ENCODE results near the gene CIB1. TPM values are rescaled to one million over a fixed set of nuclear protein-coding genes. Genes with fewer than 3 reads are reported as not detected.
"Not testable (repeated sequence)": the region's sequence is repeated elsewhere in the genome, so short reads cannot be mapped to it uniquely, and the experiment has no call there.

Gene CIB1
- total RNA-seq = 76.0 and 90.9 TPM in 2 replicates

GRCh38 chr15:90233387-90234095, at the start of gene CIB1:
TSS of gene CIB1 (minus strand) at chr15:90233941. CDS start at chr15:90233885, 56 bp downstream.
- DNase-seq (ENCODE audit: low read depth) = no peak
- TF ChIP-seq CTCF (conservative IDR thresholded peaks at IDR 0.05; ENCODE audit: low read depth, low read length) = no peak
- H3K4me3 ChIP-seq (ENCODE audit: low read depth, low read length) = peak within 1 kb of the TSS; percentile 94

GRCh38 chr15:90281637-90282036, 47.9 kb upstream of the CIB1 start:
- not testable (repeated sequence) for H3K4me3 ChIP-seq (ENCODE audit: low read depth, low read length); DNase-seq (ENCODE audit: low read depth)

GRCh38 chr15:90280743-90281142, 47.0 kb upstream of the CIB1 start:
- not testable (repeated sequence) for DNase-seq (ENCODE audit: low read depth); H3K4me3 ChIP-seq (ENCODE audit: low read depth, low read length)

- DNase-seq (ENCODE audit: low read depth); H3K4me3 ChIP-seq (ENCODE audit: low read depth, low read length): not testable (repeated sequence)
Observed at GRCh38 chr15:90278467-90278866, 44.7 kb upstream of the CIB1 start.

- no peak for TF ChIP-seq CTCF (conservative IDR thresholded peaks at IDR 0.05; ENCODE audit: low read depth, low read length)
- no peak for DNase-seq (ENCODE audit: low read depth)
- H3K4me3 ChIP-seq (ENCODE audit: low read depth, low read length) = no peak overlapping the region
Observed at GRCh38 chr15:90271459-90272166, 37.9 kb upstream of the CIB1 start.

GRCh38 chr15:90270502-90271150, 36.9 kb upstream of the CIB1 start:
- no peak for DNase-seq (ENCODE audit: low read depth)
- no peak overlapping the region for H3K4me3 ChIP-seq (ENCODE audit: low read depth, low read length)
- no peak for TF ChIP-seq CTCF (conservative IDR thresholded peaks at IDR 0.05; ENCODE audit: low read depth, low read length)

GRCh38 chr15:90268415-90268814, 34.7 kb upstream of the CIB1 start:
- no peak for DNase-seq (ENCODE audit: low read depth)
- no peak overlapping the region for H3K4me3 ChIP-seq (ENCODE audit: low read depth, low read length)
- TF ChIP-seq CTCF (conservative IDR thresholded peaks at IDR 0.05; ENCODE audit: low read depth, low read length) = no peak

GRCh38 chr15:90266485-90266884, 32.7 kb upstream of the CIB1 start:
- TF ChIP-seq CTCF (conservative IDR thresholded peaks at IDR 0.05; ENCODE audit: low read depth, low read length) = no peak
- DNase-seq (ENCODE audit: low read depth) = no peak
- H3K4me3 ChIP-seq (ENCODE audit: low read depth, low read length) = peak overlapping the region; percentile 94

All from epithelial cell of proximal tubule (primary cell).